ENCODE measurements around the gene SALL4. TPM values are rescaled to one million over a fixed set of nuclear protein-coding genes. Genes with fewer than 3 reads are reported as not detected.
"Not testable (repeated sequence)": the region's sequence is repeated elsewhere in the genome, so short reads cannot be mapped to it uniquely, and the experiment has no call there.

The SALL4 gene
- total RNA-seq, 1 experiment from 2014 or later = 2.4 TPM

GRCh38 chr20:51801823-51802123, 548 bp downstream of the SALL4 start:
- no peak for DNase-seq (ENCODE audit: low read depth)

- peak; percentile 33 for DNase-seq (ENCODE audit: low read depth)
Observed at GRCh38 chr20:51801122-51801822, 1.0 kb downstream of the SALL4 start.

GRCh38 chr20:51800872-51801121, 1.5 kb downstream of the SALL4 start:
- DNase-seq (ENCODE audit: low read depth) = peak; percentile 46

DNA sequence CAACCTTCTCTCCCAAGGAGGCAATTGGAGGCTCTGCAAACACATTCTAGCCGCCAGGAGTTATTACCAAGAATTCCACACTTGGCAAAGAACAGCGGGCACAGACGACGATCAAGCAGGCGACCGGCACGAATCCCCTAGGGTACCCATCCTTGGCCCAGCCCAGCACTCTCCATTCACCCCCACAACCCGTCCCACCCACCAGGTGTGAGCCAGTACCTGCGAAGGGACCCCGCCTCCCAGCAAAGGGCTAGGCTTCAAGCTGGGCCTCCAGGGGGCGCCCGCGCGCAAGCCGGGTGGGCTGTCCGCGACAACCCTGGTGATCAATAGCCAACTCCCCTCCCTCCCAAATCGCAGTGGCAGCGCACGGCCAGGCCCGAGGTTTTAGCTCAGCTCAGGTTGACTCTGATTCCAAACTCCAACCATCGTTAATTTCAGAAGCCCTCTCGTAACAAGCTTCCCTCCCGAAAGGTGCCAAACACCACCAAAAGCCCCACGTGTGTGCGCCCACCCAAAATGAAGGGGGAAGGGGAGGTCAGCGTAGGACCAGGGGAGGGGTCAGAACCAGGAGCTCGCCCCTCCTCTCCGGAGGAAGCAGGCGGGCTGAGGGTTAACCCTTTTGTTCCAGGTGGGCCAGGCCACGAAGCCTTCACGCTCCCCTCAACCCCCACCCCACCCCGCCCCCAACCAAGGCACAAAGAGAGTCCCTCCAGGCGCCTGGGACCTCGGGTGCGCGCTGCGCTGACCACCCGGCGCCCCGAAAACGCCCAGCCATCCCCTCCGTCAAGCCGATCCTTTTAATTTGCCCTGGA, 2.1 kb downstream of the SALL4 start:
- DNase-seq (ENCODE audit: low read depth) = peak; percentile 55

DNA sequence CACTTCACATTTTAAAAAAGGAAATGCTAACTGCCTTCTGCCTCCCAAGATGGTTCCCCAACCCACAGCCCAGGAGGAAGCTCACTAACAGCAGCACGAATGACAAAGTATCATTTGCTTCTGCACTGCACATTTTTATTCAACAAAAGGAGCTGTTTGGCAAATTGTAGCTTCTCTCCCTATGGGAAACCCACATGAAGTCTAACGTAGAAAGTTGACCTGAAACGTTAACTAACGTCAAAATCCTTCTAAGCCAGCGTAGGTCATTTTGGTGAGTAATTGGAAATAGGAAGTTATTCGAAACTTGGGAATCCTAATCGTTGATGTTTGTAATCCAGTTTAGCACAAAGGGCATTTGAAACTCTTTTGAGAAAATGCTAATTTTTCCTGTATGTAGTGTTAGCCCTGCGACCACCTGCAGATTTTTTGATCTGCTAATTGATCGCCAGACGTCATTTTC, 2.9 kb downstream of the SALL4 start:
- DNase-seq (ENCODE audit: low read depth) = no peak

GRCh38 chr20:51797357-51798025, 4.8 kb downstream of the SALL4 start:
- DNase-seq (ENCODE audit: low read depth) = peak; percentile 8

GRCh38 chr20:51796340-51796739, 6.0 kb downstream of the SALL4 start:
- DNase-seq (ENCODE audit: low read depth) = no peak

DNA sequence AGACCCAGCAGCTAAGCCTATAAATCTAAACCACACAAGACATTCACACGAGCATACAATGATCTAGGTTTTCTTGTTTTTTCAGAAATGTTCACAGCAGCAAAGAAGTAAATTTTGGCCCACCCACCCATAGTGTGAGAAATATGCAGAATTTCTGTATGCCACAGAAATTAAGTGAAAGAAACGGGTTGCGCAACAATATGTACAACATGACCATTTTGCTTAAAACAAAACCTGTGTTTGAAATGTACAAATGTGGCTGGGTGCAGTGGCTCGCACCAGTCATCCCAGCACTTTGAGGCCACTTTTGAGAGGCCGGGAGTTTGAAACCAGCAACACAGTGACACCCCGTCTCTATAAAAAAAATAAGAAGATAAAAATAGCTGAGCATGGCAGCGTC, 9.4 kb downstream of the SALL4 start:
- DNase-seq (ENCODE audit: low read depth) = no peak

GRCh38 chr20:51791626-51792025, 10.7 kb downstream of the SALL4 start:
- no peak for DNase-seq (ENCODE audit: low read depth)

- no peak for DNase-seq (ENCODE audit: low read depth)
Observed at GRCh38 chr20:51790256-51790655, 12.1 kb downstream of the SALL4 start.

DNA sequence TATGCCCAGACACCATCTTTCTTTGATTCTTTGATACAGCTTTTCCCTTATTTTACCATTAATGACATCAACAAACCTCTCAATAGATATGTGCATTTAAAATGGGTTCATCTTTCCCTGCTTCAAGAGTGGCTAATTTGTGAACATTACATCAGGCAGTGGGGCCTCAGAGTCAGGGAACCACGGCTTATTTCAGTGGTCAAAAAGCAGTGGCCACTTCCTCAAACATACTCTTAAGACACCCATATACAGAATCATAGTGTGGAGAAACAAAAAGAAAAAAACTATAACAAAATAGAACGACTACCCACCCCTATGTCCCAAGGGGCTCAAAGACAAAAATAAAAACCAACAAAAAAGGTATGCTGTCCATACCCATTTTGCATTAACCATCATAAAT, 12.9 kb downstream of the SALL4 start:
- DNase-seq (ENCODE audit: low read depth) = no peak

DNA sequence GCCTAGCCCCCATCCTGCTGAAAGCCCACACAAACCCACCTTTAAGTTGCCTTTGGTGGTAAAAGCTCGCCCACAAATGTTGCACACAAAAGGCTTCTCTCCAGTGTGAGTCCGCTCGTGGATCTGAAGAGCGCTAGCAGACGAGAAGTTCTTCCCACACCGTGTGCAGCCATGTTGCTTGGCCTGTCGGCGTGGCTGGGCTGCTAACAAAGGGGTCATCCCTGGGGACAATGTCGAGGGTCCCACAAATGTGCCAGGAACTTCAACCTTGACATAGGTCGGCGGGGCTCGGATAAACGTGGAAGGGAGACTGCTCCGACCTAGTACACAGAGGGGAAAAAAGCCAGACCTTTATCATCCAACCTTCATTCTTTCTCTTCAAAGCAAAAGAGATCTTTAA, 13.5 kb downstream of the SALL4 start:
- no peak for DNase-seq (ENCODE audit: low read depth)

DNA sequence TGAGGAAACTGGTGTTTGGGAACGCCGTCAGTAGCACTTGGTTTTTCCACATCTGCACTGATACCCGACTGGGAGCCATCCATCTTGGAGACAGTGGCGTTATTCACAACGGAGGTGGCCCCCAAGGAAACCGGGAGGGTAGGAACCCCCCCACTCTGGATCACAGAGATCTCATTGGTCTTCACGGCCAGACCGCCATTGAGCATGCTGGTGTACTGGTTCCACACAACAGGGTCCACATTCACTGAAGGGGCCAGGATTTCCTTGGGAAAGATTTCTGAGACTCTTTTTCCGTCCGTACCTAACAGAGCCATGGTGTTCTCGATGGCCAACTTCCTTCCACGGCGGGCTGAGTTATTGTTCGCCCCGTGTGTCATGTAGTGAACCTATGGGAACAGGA, 18.0 kb downstream of the SALL4 start:
- no peak for DNase-seq (ENCODE audit: low read depth)

DNA sequence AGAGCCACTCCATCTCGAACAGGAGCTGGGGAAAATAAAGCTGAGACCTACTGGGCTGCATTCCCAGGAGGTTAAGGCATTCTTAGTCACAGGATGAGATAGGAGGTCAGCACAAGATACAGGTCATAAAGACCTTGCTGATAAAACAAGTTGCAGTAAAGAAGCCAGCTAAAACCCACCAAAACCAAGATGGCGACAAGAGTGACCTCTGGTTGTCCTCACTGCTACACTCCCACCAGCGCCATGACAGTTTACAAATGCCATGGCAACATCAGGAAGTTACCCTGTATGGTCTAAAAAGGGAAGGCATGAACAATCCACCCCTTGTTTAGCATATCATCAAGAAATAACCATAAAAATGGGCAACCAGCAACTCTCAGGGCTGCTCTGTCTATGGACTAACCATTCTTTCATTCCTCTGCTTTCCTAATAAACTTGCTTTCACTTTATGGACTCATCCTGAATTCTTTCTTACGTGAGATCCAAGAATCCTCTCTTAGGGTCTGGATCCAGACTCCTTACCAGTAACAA, 24.0 kb downstream of the SALL4 start:
- DNase-seq (ENCODE audit: low read depth) = not testable (repeated sequence)

GRCh38 chr20:51775241-51775640, 27.1 kb downstream of the SALL4 start:
- DNase-seq (ENCODE audit: low read depth) = no peak

- DNase-seq (ENCODE audit: low read depth) = no peak
Observed at GRCh38 chr20:51772236-51772635, 30.1 kb downstream of the SALL4 start.

- DNase-seq (ENCODE audit: low read depth) = peak; percentile 74
Observed at GRCh38 chr20:51769976-51770615, 32.2 kb downstream of the SALL4 start.

- no peak for DNase-seq (ENCODE audit: low read depth)
Observed at GRCh38 chr20:51768759-51769517, 33.4 kb downstream of the SALL4 start.

GRCh38 chr20:51767867-51768758, 34.2 kb downstream of the SALL4 start, which contains the start of gene ATP9A:
TSS of gene ATP9A (minus strand) at chr20:51768390. CDS start at chr20:51768369, 21 bp downstream.
- peak; percentile 42 for DNase-seq (ENCODE audit: low read depth)
